CMK (cell line): ENCODE data around the gene COL27A1.
"Not testable (repeated sequence)": the region's sequence is repeated elsewhere in the genome, so short reads cannot be mapped to it uniquely, and the experiment has no call there.

Experiments
- DNase-seq: peaks from one replicate; pipeline ENCODE4 v3.0.0-alpha.2; 2010; ENCODE audit warnings: low read depth

Gene COL27A1

DNA sequence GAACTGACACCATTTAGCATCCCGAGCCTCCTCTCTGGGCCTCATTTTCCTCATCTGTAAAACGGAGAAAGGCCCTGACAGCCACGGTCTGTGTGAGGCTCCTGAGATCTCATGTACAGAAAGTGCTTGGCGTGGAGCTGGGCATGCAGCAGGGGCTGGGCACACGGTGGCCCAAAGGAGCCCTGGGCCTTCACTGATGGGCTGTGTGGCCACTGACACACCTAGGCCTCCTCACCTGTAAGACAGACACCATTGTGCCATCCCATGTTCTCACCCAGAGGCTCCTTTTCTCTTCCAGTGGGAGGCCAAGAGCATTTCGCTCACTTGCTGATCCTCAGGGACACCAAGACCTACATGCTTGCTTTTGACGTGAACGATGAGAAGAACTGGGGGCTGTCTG, 169.2 kb downstream of the COL27A1 start:
- no peak for DNase-seq

GRCh38 chr9:114324965-114325364, 169.6 kb downstream of the COL27A1 start:
- DNase-seq, result not testable (repeated sequence)

- DNase-seq, result not testable (repeated sequence)
Observed at GRCh38 chr9:114325684-114326254, 170.4 kb downstream of the COL27A1 start.

- no peak for DNase-seq
Observed at GRCh38 chr9:114327749-114328148, 172.4 kb downstream of the COL27A1 start.

GRCh38 chr9:114328357-114328820, 173.1 kb downstream of the COL27A1 start:
- DNase-seq, result not testable (repeated sequence)

DNA sequence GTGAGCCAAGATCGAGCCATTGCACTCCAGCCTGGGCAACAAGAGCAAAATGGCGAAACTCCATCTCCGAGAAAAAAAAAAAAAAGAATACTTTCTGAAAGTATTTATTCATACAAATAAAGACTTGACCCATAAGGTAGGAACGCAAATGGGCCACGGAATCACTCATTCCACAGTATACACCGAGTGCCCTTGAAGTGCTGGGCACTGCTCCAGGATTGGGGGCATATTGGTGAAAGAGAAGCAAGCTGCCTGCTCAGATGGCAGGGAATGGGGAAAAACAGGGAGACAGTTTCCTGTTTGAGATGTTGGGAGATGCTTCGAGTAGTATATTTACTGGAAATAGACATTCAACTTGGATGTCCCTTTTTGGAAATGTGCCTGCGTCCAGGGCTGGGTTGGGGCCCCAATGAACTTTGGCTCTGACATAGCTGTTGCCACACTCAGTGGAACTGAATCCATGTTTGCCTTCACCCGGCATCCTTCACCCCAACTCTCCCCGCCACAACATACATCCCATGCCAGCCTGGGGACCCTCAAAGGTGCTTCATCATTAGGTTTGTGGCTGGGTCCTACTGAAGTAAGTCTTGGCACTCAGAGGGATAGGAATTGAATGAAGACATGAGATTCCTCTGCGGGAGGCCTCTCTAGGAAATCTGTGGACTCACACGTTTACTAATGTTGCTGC, 173.7 kb downstream of the COL27A1 start:
- not testable (repeated sequence) for DNase-seq

GRCh38 chr9:114329625-114330022, 174.3 kb downstream of the COL27A1 start, which contains the start of gene ORM2:
ORM2 (plus strand) TSS chr9:114329869; CDS start chr9:114329905, 36 bp downstream.
- not testable (repeated sequence) for DNase-seq

DNA sequence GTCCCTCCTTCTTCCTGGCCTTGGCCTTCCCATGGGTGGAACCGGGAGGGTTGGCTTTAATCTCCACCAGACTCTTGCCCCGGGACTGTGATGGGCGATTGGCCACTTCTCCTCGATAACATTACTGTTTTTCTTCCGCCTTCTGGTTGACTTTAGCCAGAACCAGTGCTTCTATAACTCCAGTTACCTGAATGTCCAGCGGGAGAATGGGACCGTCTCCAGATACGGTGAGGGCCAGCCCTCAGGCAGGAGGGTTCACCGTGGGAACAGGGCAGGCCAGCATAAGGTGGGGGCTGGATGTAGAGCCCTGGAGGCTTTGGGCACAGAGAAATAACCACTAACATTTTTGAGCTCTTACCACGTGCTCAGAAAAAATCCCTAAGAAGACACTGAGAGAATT, 175.3 kb downstream of the COL27A1 start:
- no peak for DNase-seq

DNA sequence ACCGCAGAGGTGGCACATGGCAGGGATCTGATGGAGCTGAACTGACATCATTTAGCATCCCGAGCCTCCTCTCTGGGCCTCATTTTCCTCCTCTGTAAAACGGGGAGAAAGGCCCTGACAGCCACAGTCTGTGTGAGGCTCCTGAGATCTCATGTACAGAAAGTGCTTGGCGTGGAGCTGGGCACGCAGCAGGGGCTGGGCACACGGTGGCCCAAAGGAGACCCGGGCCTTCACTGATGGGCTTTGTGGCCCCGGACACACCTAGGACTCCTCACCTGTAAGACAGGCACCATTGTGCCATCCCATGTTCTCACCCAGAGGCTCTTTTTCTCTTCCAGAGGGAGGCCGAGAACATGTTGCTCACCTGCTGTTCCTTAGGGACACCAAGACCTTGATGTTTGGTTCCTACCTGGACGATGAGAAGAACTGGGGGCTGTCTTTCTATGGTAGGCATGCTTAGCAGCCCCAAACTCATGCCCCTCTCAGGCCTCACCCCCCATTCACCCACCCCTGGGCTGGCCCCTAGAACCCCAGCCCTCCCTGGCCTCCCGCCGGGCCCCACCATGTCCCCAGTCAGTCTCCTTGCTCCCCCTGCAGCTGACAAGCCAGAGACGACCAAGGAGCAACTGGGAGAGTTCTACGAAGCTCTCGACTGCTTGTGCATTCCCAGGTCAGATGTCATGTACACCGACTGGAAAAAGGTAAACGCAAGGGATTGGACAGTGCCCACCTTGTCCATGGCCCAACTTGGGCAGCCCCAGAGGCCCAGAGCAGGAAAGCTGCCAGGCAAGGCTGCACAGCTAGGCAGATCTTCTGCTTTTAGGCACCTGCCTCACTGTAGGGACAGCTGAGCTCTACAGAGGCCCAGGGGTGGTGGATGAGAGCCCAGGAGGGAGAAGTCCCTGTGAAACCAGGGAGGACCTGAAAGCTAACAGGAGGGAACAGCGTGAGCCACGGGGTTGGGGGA, 176.2 kb downstream of the COL27A1 start:
- DNase-seq, result not testable (repeated sequence)

GRCh38 chr9:114332474-114333040, 177.2 kb downstream of the COL27A1 start:
- DNase-seq, result not testable (repeated sequence)

DNA sequence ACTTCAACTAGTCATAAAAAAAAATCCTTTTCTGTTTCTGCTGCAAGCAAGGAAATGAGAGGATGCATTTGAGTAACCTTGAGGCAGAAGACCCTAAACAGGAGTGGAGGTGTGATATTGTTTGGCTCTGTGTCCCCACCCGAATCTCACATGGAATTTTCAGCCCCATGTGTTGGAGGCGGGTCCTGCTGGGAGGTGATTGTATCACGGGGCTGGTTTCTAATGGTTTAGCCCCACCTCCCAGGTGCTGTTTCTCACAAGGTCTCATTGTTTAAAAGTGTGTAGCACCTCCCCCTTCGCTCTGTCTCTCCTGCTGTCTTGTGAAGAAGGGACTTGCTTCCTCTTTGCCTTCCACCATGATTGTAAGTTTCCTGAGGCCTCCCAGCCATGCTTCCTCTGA, 178.4 kb downstream of the COL27A1 start:
- not testable (repeated sequence) for DNase-seq

GRCh38 chr9:114334490-114334889, 179.2 kb downstream of the COL27A1 start:
- DNase-seq, result no peak

GRCh38 chr9:114335745-114336144, 180.4 kb downstream of the COL27A1 start:
- DNase-seq, result no peak

DNA sequence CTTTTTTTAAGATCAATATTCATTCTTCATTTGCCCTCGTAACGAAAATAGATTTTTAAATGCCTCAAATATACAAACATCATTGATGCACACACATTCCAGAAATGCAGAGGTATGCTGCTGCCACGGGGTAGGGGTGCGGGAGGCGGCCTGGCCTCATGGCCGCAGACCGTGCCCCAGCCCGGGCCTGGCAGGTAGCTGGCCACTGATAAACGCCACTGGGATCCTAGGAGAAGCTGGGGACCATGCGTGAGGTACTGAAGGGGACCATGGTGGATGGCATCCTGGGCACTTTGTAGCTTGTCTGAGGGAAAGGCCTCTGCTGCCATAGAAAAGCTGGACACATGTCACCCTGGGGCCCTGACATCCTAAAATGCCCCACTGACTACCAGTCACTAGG, 180.8 kb downstream of the COL27A1 start:
- DNase-seq, result no peak

DNA sequence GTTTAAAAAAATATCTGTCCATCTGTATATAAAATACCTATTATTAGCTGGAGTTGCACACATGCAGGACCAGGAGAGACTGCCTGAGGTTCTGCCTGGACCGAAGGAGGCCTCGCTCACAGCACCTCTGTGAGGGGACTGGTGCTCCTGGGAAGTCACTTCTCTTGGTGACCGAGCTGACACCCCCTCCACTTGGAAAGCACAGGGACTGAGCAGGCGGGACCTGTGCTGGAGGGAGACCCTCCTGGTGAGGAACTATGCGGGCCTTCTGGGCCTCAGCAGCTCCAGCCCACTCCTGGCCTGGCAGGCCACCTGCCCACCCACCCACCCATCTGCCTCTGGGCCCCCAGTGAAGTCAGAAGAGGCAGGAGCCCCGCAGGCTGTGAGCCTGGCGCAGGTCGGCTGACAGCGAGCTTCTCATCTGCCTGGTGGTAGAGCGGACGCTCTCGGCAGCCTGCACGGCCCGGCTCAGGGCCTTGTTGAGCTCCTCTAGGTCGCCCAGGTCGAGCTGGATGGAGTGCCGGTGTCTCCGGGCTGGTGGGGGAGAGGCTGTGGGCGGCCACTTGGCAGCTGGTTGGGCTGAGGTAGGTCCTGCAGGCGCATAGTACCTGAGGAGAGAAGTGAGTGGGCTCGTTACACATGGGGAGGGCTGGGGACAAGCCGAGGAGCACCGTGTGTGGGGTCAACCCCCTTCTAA, 181.5 kb downstream of the COL27A1 start:
- no peak for DNase-seq

GRCh38 chr9:114338187-114338586, 182.8 kb downstream of the COL27A1 start:
- no peak for DNase-seq

GRCh38 chr9:114339130-114339908, 184.0 kb downstream of the COL27A1 start:
- DNase-seq, result no peak

DNA sequence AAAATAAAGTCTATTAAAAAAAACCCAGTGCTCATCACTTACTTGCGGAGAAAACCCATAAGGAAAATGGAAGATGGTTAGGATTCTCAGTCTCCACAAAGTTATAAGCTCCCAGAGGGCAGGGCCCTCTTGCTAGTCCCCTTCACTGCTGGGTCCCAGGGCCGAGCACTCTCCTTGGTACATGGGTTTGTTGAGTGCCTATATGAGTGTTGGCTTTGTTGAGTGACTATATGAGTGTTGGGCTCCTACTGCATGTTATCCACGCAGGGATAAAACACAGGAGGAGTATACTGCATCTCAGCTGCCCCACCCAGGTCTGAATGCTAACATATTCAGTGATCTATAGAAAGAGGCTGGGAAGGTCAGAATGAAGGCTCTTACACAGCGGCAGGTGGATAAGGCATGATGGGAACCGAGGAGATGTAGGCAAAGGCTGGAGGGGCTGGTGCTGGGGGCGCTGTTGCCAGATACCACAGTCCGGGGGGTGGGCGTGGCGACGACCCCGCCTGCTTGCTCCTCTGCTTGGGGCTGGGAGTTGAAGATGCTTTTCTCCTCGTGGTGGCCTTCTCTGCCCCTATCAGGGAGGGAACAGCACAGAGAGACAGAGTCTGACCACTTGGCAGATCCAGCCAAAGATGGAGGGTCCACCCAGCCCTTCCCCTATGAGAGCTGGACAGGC, 186.0 kb downstream of the COL27A1 start:
- DNase-seq, result no peak

DNA sequence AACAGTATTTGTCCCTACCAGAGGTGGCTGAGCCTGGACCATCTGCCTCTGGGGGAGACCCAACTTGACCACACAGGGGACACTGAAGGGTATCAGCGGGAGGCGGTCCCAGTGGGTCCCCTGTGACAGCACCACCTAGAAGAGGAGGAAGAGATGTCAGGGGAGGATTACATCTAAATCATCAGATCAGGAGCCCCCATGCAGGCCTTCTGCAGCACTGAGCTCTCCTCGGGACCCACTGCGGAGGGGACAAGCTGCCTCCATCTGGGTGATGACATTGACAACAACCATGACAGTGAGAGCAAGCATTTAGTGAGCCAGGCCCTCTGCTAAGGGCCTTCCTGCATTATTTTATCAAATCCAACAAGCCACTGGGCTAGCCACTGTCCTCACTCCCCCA, 186.7 kb downstream of the COL27A1 start:
- no peak for DNase-seq
